Measurements from ENCODE around the gene GAGE13. TPM values are rescaled to one million over a fixed set of nuclear protein-coding genes. Genes with fewer than 3 reads are reported as not detected.
"Not testable (repeated sequence)": the region's sequence is repeated elsewhere in the genome, so short reads cannot be mapped to it uniquely, and the experiment has no call there.

Gene GAGE13
- total and polyA plus RNA-seq, 4 donors, result not detected

DNA sequence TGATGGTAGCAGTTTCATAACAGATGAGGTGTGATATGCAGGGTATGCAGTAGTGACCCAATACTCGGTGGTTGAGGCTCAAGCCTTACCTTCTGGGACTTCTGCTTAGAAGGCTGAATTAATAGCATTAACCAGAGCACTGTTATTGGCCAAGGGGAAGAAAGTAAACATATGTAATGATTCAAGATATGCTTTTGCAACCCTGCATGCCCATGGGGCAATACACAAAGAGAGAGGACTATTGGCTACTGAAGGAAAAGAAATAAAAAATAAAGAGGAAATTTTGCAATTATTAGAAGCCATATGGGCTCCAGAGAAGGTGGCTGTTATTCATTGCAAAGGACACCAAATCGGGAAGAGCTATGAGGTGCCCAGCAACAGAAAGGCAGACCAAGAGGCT is 19.2 kb upstream of the GAGE13 start (continued):
- TF ChIP-seq SP1 (IDR thresholded peaks at IDR 0.05), result no peak
- TF ChIP-seq NR2F2 (IDR thresholded peaks at IDR 0.05), result no peak
- TF ChIP-seq, protein P1, sequence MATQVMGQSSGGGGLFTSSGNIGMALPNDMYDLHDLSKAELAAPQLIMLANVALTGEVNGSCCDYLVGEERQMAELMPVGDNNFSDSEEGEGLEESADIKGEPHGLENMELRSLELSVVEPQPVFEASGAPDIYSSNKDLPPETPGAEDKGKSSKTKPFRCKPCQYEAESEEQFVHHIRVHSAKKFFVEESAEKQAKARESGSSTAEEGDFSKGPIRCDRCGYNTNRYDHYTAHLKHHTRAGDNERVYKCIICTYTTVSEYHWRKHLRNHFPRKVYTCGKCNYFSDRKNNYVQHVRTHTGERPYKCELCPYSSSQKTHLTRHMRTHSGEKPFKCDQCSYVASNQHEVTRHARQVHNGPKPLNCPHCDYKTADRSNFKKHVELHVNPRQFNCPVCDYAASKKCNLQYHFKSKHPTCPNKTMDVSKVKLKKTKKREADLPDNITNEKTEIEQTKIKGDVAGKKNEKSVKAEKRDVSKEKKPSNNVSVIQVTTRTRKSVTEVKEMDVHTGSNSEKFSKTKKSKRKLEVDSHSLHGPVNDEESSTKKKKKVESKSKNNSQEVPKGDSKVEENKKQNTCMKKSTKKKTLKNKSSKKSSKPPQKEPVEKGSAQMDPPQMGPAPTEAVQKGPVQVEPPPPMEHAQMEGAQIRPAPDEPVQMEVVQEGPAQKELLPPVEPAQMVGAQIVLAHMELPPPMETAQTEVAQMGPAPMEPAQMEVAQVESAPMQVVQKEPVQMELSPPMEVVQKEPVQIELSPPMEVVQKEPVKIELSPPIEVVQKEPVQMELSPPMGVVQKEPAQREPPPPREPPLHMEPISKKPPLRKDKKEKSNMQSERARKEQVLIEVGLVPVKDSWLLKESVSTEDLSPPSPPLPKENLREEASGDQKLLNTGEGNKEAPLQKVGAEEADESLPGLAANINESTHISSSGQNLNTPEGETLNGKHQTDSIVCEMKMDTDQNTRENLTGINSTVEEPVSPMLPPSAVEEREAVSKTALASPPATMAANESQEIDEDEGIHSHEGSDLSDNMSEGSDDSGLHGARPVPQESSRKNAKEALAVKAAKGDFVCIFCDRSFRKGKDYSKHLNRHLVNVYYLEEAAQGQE (IDR thresholded peaks at IDR 0.05), result no peak
- no peak for TF ChIP-seq TAF1 (conservative IDR thresholded peaks at IDR 0.05)
- TF ChIP-seq EGR1 (IDR thresholded peaks at IDR 0.05; ENCODE audit: low read depth in 2 of 2), result no peak

DNA sequence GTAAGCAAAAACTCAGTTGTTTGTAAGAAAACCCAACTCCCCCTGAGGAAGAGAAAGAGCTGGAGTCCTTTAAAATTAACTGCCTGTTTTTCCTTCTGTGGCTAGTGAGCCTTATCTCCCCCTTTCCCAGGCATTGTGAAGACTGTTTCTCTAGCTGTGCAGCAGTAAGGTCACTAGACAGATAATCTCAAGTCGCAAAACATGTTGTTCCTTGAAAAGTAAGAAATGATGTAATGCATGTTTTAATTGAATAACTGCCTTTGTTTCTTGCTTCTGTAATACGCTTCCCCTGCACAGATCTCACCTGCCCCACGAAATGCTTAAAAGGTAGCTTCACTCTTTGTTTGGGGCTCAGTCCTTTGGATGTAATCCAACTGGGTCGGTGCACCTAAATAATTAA is 15.3 kb upstream of the GAGE13 start:
- WGBS, result 67% methylated on average over 4 of the region's 4 CpGs
- Histone ChIP-seq H3K4me1 (ENCODE audit: control insufficient read depth in 4 of 4, insufficient read depth in 4 of 4, low read length in 3 of 4) (no peaks in the 10 kb centered on the region), H3K9me3 (ENCODE audit: control insufficient read depth in 4 of 4, low read length in 3 of 4) (no peaks in the 10 kb centered on the region), H3K27ac (ENCODE audit: low read depth in 1 of 2, low read length in 2 of 2) (no peak overlapping the region), H3K9ac (ENCODE audit: low read depth in 1 of 2, low read length in 2 of 2) (no peak overlapping the region), H3K4me3 (ENCODE audit: low read depth in 1 of 3, low read length in 3 of 3) (no peak overlapping the region), H3K27me3 (ENCODE audit: control insufficient read depth in 4 of 4, insufficient read depth in 4 of 4, low read length in 3 of 4) (no peaks in the 10 kb centered on the region), H3K36me3 (ENCODE audit: control insufficient read depth in 4 of 4, insufficient read depth in 3 of 4, low read depth in 1 of 4, low read length in 3 of 4) (no peaks in the 10 kb centered on the region)
- TF ChIP-seq YY1 (IDR thresholded peaks at IDR 0.05) (no peak), SP1 (IDR thresholded peaks at IDR 0.05) (no peak), NR2F2 (IDR thresholded peaks at IDR 0.05) (no peak), FOXA2 (IDR thresholded peaks at IDR 0.05) (no peak), FOXA1 (IDR thresholded peaks at IDR 0.05) (no peak), EGR1 (IDR thresholded peaks at IDR 0.05; ENCODE audit: low read depth in 2 of 2) (no peak), RAD21 (IDR thresholded peaks at IDR 0.05) (no peak), JUND (IDR thresholded peaks at IDR 0.05) (no peak), HNF4G (IDR thresholded peaks at IDR 0.05) (no peak), GABPA (IDR thresholded peaks at IDR 0.05 in 1 of 2, conservative IDR thresholded peaks at IDR 0.05 in 1 of 2) (no peak), TAF1 (conservative IDR thresholded peaks at IDR 0.05) (no peak), RXRA (IDR thresholded peaks at IDR 0.05) (no peak), HNF4A (conservative IDR thresholded peaks at IDR 0.05) (no peak)
- TF ChIP-seq, protein P2, sequence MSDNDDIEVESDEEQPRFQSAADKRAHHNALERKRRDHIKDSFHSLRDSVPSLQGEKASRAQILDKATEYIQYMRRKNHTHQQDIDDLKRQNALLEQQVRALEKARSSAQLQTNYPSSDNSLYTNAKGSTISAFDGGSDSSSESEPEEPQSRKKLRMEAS (IDR thresholded peaks at IDR 0.05), result no peak
- TF ChIP-seq, protein P1 (IDR thresholded peaks at IDR 0.05), result no peak
- TF ChIP-seq, protein P3, sequence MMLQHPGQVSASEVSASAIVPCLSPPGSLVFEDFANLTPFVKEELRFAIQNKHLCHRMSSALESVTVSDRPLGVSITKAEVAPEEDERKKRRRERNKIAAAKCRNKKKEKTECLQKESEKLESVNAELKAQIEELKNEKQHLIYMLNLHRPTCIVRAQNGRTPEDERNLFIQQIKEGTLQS (IDR thresholded peaks at IDR 0.05), result no peak
- TF ChIP-seq, protein P4, sequence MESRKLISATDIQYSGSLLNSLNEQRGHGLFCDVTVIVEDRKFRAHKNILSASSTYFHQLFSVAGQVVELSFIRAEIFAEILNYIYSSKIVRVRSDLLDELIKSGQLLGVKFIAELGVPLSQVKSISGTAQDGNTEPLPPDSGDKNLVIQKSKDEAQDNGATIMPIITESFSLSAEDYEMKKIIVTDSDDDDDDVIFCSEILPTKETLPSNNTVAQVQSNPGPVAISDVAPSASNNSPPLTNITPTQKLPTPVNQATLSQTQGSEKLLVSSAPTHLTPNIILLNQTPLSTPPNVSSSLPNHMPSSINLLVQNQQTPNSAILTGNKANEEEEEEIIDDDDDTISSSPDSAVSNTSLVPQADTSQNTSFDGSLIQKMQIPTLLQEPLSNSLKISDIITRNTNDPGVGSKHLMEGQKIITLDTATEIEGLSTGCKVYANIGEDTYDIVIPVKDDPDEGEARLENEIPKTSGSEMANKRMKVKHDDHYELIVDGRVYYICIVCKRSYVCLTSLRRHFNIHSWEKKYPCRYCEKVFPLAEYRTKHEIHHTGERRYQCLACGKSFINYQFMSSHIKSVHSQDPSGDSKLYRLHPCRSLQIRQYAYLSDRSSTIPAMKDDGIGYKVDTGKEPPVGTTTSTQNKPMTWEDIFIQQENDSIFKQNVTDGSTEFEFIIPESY (IDR thresholded peaks at IDR 0.05), result no peak
- DNase-seq (ENCODE audit: low spot score), result no peak

DNA sequence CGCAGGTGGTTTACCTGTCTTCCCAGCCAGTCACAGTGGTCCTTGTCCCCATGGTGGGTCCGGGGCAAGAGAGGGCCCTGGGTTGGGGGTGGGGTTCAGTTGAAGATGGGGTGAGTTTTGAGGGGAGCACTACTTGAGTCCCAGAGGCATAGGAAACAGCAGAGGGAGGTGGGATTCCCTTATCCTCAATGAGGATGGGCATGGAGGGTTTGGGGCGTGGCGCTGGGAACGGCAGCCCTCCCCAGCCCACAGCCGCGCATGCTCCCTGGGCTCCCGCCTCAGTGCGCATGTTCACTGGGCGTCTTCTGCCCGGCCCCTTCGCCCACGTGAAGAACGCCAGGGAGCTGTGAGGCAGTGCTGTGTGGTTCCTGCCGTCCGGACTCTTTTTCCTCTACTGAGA is 9.6 kb upstream of the GAGE13 start, which contains the start of gene GAGE12J:
Gene GAGE12J, plus strand, starts transcription at position 301 of the 400 bp plus-strand sequence. CDS start 1,157 bp downstream, outside the sequence.
- no CpG with 5 or more reads among the region's 16 CpGs for WGBS
- not testable (repeated sequence) for DNase-seq (ENCODE audit: low spot score); H3K4me3 ChIP-seq (ENCODE audit: low read depth in 1 of 3, low read length in 3 of 3); H3K4me1 ChIP-seq (ENCODE audit: control insufficient read depth in 4 of 4, insufficient read depth in 4 of 4, low read length in 3 of 4); H3K27ac ChIP-seq (ENCODE audit: low read depth in 1 of 2, low read length in 2 of 2); H3K36me3 ChIP-seq (ENCODE audit: control insufficient read depth in 4 of 4, insufficient read depth in 3 of 4, low read depth in 1 of 4, low read length in 3 of 4); H3K9me3 ChIP-seq (ENCODE audit: control insufficient read depth in 4 of 4, low read length in 3 of 4); H3K27me3 ChIP-seq (ENCODE audit: control insufficient read depth in 4 of 4, insufficient read depth in 4 of 4, low read length in 3 of 4); H3K9ac ChIP-seq (ENCODE audit: low read depth in 1 of 2, low read length in 2 of 2)

DNA sequence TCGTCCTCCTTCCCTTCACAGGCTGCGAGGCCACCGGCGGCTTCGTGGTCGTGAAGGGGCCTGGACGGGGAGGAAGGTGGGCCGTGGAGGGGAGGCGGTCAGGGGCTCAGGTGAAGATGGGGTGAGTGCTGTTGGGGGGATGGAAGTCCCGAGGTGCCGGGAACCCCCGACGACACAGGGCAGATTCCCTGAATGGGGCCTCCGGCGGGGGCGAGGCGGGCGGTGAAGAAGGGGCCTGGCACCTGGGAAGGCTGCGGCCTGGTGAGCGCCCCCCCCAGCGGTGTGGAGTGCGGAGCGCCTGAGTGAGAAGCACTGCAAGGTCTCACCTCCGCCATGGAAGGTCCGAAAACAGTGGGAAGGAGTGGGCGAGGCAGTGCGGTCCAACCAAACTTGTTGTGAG is 9.1 kb upstream of the GAGE13 start:
- H3K9ac ChIP-seq (ENCODE audit: low read depth in 1 of 2, low read length in 2 of 2); H3K27ac ChIP-seq (ENCODE audit: low read depth in 1 of 2, low read length in 2 of 2); H3K4me1 ChIP-seq (ENCODE audit: control insufficient read depth in 4 of 4, insufficient read depth in 4 of 4, low read length in 3 of 4); H3K4me3 ChIP-seq (ENCODE audit: low read depth in 1 of 3, low read length in 3 of 3); H3K36me3 ChIP-seq (ENCODE audit: control insufficient read depth in 4 of 4, insufficient read depth in 3 of 4, low read depth in 1 of 4, low read length in 3 of 4); H3K27me3 ChIP-seq (ENCODE audit: control insufficient read depth in 4 of 4, insufficient read depth in 4 of 4, low read length in 3 of 4); DNase-seq (ENCODE audit: low spot score); H3K9me3 ChIP-seq (ENCODE audit: control insufficient read depth in 4 of 4, low read length in 3 of 4): not testable (repeated sequence)
- WGBS, result 100% methylated on average over 1 of the region's 27 CpGs
